GM19324 (cell line): Measurements from ENCODE around the gene PDE1A.

Experiments
- ATAC-seq: cut with Tn5 transposase; IDR thresholded peaks from one replicate; pipeline ENCODE4 v1.9.1; 2021; ENCODE audit warnings: mild to moderate bottlenecking, moderate library complexity; ENCODE audit not compliant: unreplicated experiment, low FRiP score

The PDE1A gene

GRCh38 chr2:182359990-182360662 is 66.7 kb downstream of the PDE1A start:
- ATAC-seq = no peak

DNA sequence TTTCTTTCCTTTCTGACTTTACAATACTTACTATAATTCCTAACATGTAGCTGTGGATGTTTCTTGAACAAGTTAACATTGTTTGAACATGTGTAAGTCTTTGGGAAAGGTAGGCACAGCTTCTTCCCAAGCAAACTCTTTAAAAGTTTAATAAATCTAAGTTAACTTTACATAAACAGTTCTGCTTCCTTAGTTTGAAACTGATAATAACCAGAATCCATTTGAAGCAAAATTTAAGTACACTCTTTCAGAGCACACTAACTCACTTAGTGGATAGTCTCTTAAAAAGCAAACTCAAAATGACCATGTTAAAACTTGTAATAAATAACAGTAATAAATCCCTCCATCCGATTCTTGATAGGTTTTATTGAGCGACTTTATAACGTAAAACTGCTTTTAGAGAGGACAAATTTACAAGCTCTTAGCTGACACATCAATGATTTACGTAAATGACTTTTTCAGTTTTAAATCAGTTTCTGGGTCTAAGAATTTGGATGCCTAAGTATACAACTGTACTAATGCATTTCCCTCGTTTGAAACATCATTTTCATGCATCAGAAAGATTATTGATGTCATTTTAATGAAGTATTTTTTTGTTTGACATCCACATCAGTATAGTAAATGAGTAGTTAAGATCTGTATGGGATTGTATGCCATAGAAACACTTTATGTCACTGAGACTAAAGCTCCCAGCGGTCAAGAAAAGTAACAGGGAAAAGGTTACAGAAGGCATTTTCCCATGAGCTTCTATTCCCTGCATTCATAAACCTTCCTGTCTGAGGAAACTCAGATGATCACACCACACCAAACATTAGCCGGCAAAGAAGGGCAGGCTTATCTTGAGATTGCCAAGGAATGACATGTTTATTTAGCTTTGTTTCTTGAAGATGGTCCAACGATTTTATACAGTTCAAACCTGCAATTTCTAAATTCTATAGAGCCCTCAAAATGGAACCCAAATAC is 67.5 kb downstream of the PDE1A start:
- ATAC-seq = no peak

DNA sequence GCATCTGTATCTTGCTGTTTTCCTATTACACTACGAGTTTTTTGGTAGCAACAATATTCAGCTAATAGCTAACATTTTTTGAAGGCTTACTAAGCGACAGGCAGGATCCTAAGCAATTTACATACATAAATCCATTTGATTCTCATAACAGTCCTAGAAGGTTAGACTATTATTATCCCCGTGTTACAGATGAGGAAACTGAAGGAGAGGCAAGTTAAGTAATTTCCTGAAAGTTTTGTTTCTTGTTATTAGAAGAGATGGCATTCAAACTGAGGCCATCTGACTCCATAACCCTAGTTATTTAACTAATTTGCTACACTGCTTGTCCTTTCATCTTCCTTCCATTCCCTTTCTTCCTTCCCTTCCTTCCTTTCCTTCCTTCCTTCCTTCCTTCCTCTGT is 68.2 kb downstream of the PDE1A start:
- ATAC-seq = no peak

GRCh38 chr2:182355815-182356214 is 71.0 kb downstream of the PDE1A start:
- no peak for ATAC-seq

DNA sequence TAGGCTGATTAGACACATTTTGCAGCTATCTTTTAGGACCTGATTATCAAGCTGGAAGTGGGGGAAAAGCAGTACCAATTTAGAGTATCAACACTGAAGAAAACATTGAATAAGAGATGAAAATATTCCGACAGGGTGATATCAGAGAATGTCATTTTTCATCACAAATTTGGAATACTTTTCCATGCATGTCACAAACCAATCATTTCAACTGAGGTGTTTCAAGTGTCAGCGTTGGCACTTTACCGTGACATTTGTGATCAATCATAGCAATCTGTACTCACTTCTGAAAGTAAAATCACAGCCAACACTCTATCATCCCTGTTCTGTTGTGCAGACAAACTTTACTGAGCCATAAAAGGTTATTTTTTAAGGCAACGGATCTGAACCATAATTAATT is 75.4 kb downstream of the PDE1A start:
- ATAC-seq = no peak

GRCh38 chr2:182349268-182349667 is 77.6 kb downstream of the PDE1A start:
- no peak for ATAC-seq

DNA sequence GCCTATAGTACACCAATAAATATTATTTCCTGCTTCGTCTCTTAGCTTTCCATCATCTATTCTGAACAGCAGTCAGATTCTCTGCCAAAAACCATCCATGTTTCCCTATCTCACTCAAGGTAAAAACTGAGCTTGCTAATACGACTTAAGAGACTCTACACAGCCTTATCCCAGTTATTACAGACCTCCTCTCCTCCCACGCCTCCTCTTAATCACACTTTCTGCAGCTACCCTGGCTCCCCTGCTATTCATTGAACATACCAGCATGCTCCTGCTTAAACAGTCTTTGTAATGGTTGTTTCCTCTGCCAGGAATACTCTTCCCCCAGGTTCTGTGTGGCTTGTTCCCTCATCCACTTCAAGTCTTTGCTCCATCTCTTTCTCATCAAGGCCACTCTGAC is 81.5 kb downstream of the PDE1A start:
- no peak for ATAC-seq

- no peak for ATAC-seq
Observed at GRCh38 chr2:182330451-182331305, 96.2 kb downstream of the PDE1A start.

DNA sequence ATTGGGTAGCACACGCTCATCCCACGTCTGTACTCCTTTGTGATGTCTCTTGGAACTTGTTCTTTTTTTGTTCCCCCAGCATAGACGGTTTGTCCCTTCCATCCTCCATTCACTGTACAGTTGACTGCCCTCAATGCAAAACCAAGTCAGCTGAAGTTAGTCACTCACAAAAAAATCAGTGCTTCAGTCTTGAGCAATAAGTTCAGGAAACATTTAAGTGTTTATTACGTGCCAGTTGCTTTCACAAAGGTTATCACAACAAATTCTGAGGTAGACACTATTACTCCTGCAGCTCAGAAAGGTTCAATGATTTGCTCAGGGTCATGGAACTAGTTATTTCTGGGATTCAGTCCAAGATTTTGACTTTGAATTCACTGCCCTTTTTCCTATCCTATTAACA is 102.2 kb downstream of the PDE1A start:
- ATAC-seq = no peak

GRCh38 chr2:182321096-182321495 is 105.7 kb downstream of the PDE1A start:
- no peak for ATAC-seq

DNA sequence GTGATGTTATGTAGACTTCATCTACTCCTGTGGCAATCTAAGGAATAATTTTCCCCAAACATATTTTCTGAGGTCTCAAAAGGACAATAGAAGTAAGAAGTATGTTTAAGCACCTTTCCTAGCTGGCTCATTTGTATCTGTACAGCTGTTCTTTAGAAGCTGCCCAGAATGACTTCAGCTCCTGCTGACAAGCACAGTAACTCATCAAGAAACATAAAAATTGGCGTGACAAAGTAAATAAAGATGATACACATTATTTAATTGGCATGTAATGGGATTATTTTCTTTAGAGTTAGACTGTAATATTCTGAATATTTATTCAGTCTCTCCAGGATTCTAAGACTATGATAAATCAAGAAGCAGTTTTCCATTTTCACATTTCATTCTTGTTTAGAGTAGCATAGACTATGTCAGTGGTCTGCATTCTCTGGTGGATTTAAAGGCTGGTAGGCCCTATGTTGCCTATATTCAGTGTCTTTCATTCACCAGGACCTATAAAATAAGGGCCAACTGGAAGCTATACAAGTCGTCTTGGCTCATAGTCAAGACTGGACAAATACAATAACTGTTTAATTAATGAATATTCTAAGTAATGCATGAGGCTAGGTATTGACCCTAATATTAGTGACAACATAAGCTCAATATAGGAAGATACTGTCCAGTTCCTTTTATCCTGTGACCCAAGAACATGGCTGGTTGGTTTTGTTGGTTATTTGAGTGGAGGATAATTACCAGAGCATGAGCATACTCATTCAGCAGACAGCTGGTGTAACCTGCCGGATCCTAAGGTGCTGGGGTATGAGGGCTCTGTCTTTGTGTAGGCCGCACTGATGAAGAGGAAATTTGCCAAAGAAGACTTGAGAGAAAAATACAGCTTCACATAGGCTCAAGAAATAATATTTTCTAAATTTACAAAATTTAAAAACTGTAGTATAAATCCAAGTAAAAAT is 107.0 kb downstream of the PDE1A start:
- no peak for ATAC-seq

- no peak for ATAC-seq
Observed at GRCh38 chr2:182318466-182319220, 108.2 kb downstream of the PDE1A start.

GRCh38 chr2:182316950-182317349 is 109.9 kb downstream of the PDE1A start:
- ATAC-seq = no peak

- ATAC-seq = no peak
Observed at GRCh38 chr2:182302972-182303371, 123.9 kb downstream of the PDE1A start.

- ATAC-seq = no peak
Observed at GRCh38 chr2:182302174-182302573, 124.7 kb downstream of the PDE1A start.

GRCh38 chr2:182301093-182301492 is 125.7 kb downstream of the PDE1A start:
- ATAC-seq = no peak

GRCh38 chr2:182300608-182301007 is 126.2 kb downstream of the PDE1A start:
- no peak for ATAC-seq

DNA sequence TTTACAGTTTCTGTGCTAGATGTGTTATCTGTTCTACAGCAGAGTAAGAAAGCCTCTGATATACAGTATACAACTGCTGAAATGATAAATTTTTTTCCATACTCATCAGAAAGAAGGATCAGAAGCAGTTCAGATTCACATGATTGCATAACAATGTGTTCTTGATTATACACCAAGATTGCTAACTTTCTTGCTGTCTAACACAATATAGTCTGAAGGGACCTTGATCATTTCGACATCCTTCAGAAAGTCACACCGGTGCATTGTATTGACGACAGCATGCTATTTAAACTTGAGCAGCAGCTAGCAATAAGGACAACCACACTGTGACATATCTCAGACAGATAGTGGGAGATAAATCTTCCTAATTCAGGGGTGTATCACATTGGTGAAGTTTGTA is 127.2 kb downstream of the PDE1A start:
- ATAC-seq = no peak

- ATAC-seq = no peak
Observed at GRCh38 chr2:182298456-182298855, 128.4 kb downstream of the PDE1A start.
